Astrocyte of the cerebellum (primary cell): ENCODE measurements around the gene FAM76A.
"Not testable (repeated sequence)": the region's sequence is repeated elsewhere in the genome, so short reads cannot be mapped to it uniquely, and the experiment has no call there.

ENCODE experiments used
- DNase-seq: peaks from one replicate; pipeline ENCODE4 v3.0.0-alpha.2; 2011; ENCODE audit warnings: low read depth
- H3K4me3 ChIP-seq: 2 replicates; pipeline ENCODE4 v1.5.1; 2011; ENCODE audit warnings: mild to moderate bottlenecking, low read depth, low read length, moderate library complexity
- in situ Hi-C: cut with HindIII; loops from 2 replicates; pipeline ENCODE4 v1.10.0; 2017; ENCODE audit warnings: low sequenced_read_pairs
- TF ChIP-seq, protein P1 (sequence below): IDR thresholded peaks from 2 replicates; pipeline ENCODE4 v1.5.1; 2012; ENCODE audit warnings: low read length, low read depth, moderate library complexity, mild to moderate bottlenecking; ENCODE audit errors: missing control alignments

Gene FAM76A

DNA sequence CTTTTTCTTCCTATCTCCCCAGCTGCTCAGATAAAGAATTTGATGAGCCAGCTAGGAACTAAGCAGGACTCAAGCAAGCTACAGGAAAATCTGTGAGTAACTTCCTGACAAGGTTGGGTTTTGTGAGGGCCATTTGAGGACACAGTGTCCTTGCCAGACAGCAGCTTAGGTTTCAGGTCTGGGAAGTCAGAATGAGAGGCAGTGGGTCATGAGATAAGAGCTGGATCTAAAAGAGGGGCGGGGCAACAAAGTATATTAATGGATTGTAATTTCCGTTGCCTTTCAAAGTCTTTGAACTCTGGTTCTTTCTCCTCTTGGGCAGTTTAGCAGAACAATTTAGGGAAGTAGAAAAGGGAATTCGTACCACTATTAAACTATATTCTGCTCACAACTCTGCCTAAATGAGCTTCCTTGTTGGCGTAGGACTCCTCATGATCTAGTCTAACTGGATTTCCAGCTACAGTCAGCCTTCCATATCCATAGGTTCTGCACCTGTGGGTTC is 63.8 kb downstream of the FAM76A start:
- in situ Hi-C loops, result no loop called here
- H3K4me3 ChIP-seq, result no peak overlapping the region
- DNase-seq, result no peak
- TF ChIP-seq, protein P1, sequence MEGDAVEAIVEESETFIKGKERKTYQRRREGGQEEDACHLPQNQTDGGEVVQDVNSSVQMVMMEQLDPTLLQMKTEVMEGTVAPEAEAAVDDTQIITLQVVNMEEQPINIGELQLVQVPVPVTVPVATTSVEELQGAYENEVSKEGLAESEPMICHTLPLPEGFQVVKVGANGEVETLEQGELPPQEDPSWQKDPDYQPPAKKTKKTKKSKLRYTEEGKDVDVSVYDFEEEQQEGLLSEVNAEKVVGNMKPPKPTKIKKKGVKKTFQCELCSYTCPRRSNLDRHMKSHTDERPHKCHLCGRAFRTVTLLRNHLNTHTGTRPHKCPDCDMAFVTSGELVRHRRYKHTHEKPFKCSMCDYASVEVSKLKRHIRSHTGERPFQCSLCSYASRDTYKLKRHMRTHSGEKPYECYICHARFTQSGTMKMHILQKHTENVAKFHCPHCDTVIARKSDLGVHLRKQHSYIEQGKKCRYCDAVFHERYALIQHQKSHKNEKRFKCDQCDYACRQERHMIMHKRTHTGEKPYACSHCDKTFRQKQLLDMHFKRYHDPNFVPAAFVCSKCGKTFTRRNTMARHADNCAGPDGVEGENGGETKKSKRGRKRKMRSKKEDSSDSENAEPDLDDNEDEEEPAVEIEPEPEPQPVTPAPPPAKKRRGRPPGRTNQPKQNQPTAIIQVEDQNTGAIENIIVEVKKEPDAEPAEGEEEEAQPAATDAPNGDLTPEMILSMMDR, result no peak

GRCh38 chr1:27790270-27790669 is 64.5 kb downstream of the FAM76A start:
- in situ Hi-C loops, DNase-seq, H3K4me3 ChIP-seq: not testable (repeated sequence)

GRCh38 chr1:27795601-27796000 is 69.8 kb downstream of the FAM76A start:
- no peak overlapping the region for H3K4me3 ChIP-seq
- in situ Hi-C loops, result no loop called here
- TF ChIP-seq, protein P1, result no peak
- DNase-seq, result no peak

GRCh38 chr1:27804791-27805190 is 79.0 kb downstream of the FAM76A start:
- DNase-seq, result no peak
- H3K4me3 ChIP-seq, result no peak overlapping the region
- in situ Hi-C loops, result no loop called here
- TF ChIP-seq, protein P1, result no peak

GRCh38 chr1:27806758-27807157 is 81.0 kb downstream of the FAM76A start:
- TF ChIP-seq, protein P1, result no peak
- DNase-seq, result no peak
- in situ Hi-C loops, result no loop called here
- no peak overlapping the region for H3K4me3 ChIP-seq

GRCh38 chr1:27807385-27807784 is 81.6 kb downstream of the FAM76A start:
- DNase-seq, result no peak
- TF ChIP-seq, protein P1, result no peak
- H3K4me3 ChIP-seq, result no peak overlapping the region
- in situ Hi-C loops, result no loop called here

- in situ Hi-C loops, H3K4me3 ChIP-seq, DNase-seq: not testable (repeated sequence)
Observed at GRCh38 chr1:27808131-27808530, 82.4 kb downstream of the FAM76A start.

GRCh38 chr1:27809883-27810282 is 84.1 kb downstream of the FAM76A start:
- TF ChIP-seq, protein P1, result no peak
- no peak overlapping the region for H3K4me3 ChIP-seq
- DNase-seq, result no peak
- in situ Hi-C loops, result no loop called here
